Measurements from ENCODE around the gene HSDL1.

HSDL1 gene

DNA sequence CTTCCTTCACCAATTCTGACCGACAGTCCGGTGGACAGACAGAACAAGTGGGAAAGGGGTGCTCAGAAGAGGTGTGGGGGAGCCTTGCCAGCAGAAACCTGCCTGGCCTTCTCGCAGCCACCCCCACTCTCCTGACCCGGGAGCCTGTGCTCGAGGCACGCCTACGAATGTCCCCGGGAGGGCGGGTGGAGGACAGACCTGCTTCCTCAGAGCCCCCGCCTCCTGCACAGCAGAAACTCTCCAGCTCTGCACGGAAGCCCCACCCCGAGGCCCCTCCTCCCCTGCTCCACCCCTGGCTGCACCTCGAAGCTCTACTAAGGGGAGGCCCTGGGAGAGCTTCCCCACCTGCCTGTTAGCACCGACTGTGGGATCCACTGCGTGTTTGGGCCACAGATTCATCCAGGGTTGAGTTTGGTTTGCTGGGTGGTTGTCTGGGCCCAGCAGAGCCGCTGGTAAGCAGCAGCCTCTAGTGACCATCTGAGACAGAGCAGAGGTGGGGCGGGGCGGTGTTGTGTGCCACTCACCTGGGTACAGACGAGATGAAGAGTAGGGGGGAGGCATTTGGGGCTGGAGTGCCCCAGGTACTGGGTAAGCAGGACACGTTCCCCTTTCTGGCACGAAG lies 35.7 kb upstream of the HSDL1 start:
- in situ Hi-C loops (cut with MboI; ENCODE audit: low sequenced_read_pairs, unreplicated experiment): loop anchor here (5.0 to 10.0 kb wide), 2 partner anchors 98 to 206 kb away; no protein-coding TSS in a partner anchor

DNA sequence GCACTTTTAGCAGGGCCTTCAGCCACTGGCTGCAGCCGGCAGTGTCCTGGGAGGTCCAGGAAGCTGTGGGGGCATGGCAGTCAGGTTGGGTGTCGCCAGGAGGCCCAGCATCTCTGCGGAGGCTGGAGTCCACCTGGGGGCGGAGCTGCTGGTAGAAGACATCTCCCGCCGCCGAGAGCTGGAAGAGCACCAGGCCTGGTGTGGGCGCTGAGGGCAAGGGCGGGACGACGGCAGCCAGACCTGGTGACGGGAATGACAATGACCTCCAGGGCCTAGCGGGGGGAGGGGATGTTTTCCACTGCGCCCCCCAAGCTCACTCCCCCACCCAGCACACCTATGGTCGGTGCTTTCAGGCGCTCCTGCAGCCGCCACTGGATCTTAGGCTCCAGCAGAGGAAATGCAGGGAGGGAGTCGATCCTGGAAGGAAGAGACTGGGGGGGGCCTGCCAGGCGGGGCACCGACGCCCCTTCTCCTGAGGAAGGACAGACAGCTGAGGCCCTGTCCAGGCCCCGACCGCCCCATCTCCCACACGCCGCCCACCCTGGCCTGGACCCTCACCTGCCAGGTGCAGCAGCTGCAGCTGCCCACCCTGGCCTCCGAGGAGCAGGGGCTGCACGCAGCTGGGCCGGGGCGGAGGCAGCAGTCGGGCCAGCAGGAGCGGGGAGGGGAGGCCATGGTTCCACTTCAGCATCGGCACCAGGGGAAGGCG lies 34.8 kb upstream of the HSDL1 start:
- in situ Hi-C loops (cut with MboI; ENCODE audit: low sequenced_read_pairs, unreplicated experiment): loop anchor here (5.0 to 10.0 kb wide), 2 partner anchors 97 to 205 kb away; no protein-coding TSS in a partner anchor
- TF ChIP-seq, protein P1, sequence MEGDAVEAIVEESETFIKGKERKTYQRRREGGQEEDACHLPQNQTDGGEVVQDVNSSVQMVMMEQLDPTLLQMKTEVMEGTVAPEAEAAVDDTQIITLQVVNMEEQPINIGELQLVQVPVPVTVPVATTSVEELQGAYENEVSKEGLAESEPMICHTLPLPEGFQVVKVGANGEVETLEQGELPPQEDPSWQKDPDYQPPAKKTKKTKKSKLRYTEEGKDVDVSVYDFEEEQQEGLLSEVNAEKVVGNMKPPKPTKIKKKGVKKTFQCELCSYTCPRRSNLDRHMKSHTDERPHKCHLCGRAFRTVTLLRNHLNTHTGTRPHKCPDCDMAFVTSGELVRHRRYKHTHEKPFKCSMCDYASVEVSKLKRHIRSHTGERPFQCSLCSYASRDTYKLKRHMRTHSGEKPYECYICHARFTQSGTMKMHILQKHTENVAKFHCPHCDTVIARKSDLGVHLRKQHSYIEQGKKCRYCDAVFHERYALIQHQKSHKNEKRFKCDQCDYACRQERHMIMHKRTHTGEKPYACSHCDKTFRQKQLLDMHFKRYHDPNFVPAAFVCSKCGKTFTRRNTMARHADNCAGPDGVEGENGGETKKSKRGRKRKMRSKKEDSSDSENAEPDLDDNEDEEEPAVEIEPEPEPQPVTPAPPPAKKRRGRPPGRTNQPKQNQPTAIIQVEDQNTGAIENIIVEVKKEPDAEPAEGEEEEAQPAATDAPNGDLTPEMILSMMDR (IDR thresholded peaks at IDR 0.05; ENCODE audit: borderline replicate concordance, control extremely low read depth, extremely low read depth, insufficient read depth, missing control alignments): no peak

More for the DNA sequence above, 35.7 kb upstream of the HSDL1 start:
- TF ChIP-seq, protein P1 (IDR thresholded peaks at IDR 0.05; ENCODE audit: borderline replicate concordance, control extremely low read depth, extremely low read depth, insufficient read depth, missing control alignments): no peak
- no peak for DNase-seq (ENCODE audit: low spot score)

DNA sequence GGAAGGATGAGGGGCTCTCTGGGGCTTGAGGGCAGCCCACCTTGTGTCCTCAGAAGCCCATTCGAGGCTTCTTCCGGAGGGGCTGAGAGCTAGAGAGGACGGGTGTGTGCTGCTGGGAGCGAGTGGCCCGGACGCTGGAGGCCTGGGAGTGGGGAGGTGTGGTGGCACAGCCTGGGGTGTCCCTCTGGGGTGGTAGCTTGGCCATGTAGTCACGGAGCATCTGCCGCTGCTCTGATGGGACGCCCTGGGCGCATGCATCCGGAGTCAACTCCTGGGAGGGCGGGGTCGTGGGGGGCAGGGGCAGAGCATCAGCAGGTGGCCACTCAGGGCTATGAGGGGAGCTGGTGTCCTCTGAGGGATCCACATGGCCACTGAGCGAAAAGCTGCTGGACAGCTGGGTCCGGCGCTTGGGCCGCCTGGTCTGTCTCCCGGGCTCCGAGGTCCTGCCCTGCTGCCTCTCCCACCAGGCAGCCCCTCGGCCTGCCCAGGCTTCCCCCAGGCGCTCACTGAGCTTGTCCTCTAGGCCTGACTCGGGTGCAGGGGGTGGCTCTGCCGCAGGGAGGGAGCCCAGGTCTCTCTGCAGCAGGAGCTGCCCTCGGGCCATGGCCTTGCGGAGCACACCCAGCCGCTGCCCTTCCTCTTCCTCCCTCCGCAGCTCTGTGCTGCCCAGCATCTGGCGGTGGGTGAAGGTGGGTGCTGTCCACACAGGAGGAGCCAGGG lies 34.1 kb upstream of the HSDL1 start:
- no peak for DNase-seq (ENCODE audit: low spot score)
- TF ChIP-seq, protein P1 (IDR thresholded peaks at IDR 0.05; ENCODE audit: borderline replicate concordance, control extremely low read depth, extremely low read depth, insufficient read depth, missing control alignments): no peak
- in situ Hi-C loops (cut with MboI; ENCODE audit: low sequenced_read_pairs, unreplicated experiment): no loop called here

More for the DNA sequence above, 34.8 kb upstream of the HSDL1 start:
- DNase-seq (ENCODE audit: low spot score): no peak

GRCh38 chr16:84178146-84178765 lies 33.3 kb upstream of the HSDL1 start:
- in situ Hi-C loops (cut with MboI; ENCODE audit: low sequenced_read_pairs, unreplicated experiment): no loop called here
- no peak for DNase-seq (ENCODE audit: low spot score)
- TF ChIP-seq, protein P1 (IDR thresholded peaks at IDR 0.05; ENCODE audit: borderline replicate concordance, control extremely low read depth, extremely low read depth, insufficient read depth, missing control alignments): no peak

DNA sequence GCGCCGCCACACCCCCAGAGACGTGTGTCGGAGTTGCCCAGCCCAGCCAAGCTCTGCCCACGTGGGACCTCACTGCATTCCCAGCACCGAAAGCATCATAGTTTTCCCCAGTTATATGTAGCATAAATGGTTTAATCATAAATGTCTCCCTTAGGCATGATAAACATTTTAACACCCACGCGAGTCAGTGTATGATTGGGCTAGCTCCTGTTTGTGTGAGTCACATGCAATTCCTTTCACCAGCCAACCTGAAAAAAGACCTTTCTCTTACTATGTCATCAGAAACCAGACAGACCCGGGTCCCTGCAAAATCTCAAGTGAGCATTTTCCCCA lies 32.7 kb upstream of the HSDL1 start:
- DNase-seq (ENCODE audit: low spot score): no peak
- in situ Hi-C loops (cut with MboI; ENCODE audit: low sequenced_read_pairs, unreplicated experiment): no loop called here
- TF ChIP-seq, protein P1 (IDR thresholded peaks at IDR 0.05; ENCODE audit: borderline replicate concordance, control extremely low read depth, extremely low read depth, insufficient read depth, missing control alignments): no peak
